Measurements from ENCODE around the gene TMEM145.
"Not testable (repeated sequence)": the region's sequence is repeated elsewhere in the genome, so short reads cannot be mapped to it uniquely, and the experiment has no call there.

TMEM145 gene

GRCh38 chr19:42313096-42313839 lies at the start of gene TMEM145:
Gene TMEM145 (plus strand): TSS chr19:42313309. CDS start chr19:42313377, 68 bp downstream.
- peak; percentile 67 for DNase-seq

- not testable (repeated sequence) for DNase-seq
Measured at GRCh38 chr19:42266105-42266504, 47.0 kb upstream of the TMEM145 start.

- not testable (repeated sequence) for DNase-seq
Measured at GRCh38 chr19:42266928-42267603, 46.0 kb upstream of the TMEM145 start.

- DNase-seq, result no peak
Measured at GRCh38 chr19:42267644-42268141, 45.4 kb upstream of the TMEM145 start.

- peak; percentile 99 for DNase-seq
Measured at GRCh38 chr19:42268142-42268703, 44.9 kb upstream of the TMEM145 start.

GRCh38 chr19:42268704-42269477 lies 44.2 kb upstream of the TMEM145 start, which contains the start of gene CIC:
Gene CIC (plus strand): TSS chr19:42269252. CDS start chr19:42271784, 2,532 bp downstream.
- peak; percentile 100 for DNase-seq

- no peak for DNase-seq
Measured at GRCh38 chr19:42269478-42270345, 43.4 kb upstream of the TMEM145 start.

GRCh38 chr19:42270346-42271044 lies 42.6 kb upstream of the TMEM145 start:
- peak; percentile 81 for DNase-seq

GRCh38 chr19:42271045-42271419 lies 42.1 kb upstream of the TMEM145 start:
- no peak for DNase-seq

- no peak for DNase-seq
Measured at GRCh38 chr19:42271861-42272534, 41.1 kb upstream of the TMEM145 start.

GRCh38 chr19:42272535-42272897 lies 40.6 kb upstream of the TMEM145 start:
- no peak for DNase-seq

- DNase-seq, result no peak
Measured at GRCh38 chr19:42272989-42273406, 40.1 kb upstream of the TMEM145 start.

GRCh38 chr19:42273407-42274064 lies 39.6 kb upstream of the TMEM145 start:
- DNase-seq, result no peak

GRCh38 chr19:42274065-42274682 lies 38.9 kb upstream of the TMEM145 start:
- no peak for DNase-seq

- DNase-seq, result no peak
Measured at GRCh38 chr19:42275103-42275502, 38.0 kb upstream of the TMEM145 start.

GRCh38 chr19:42275517-42275916 lies 37.6 kb upstream of the TMEM145 start:
- no peak for DNase-seq

- no peak for DNase-seq
Measured at GRCh38 chr19:42276284-42276683, 36.8 kb upstream of the TMEM145 start.

- peak; percentile 48 for DNase-seq
Measured at GRCh38 chr19:42276821-42277220, 36.3 kb upstream of the TMEM145 start.

- no peak for DNase-seq
Measured at GRCh38 chr19:42277821-42278451, 35.2 kb upstream of the TMEM145 start.

Data from stimulated activated CD4-positive, alpha-beta T cell treated with anti-CD3 and anti-CD28 coated beads, Interleukin-15, amount 100 ng/mL, for 24 hours (primary cell).